ENCODE results near the gene DHDH.

The DHDH gene

GRCh38 chr19:48950830-48951519 is 17.5 kb downstream of the DHDH start:
- DNase-seq, result no peak

GRCh38 chr19:48953141-48953540 is 19.6 kb downstream of the DHDH start:
- no peak for DNase-seq

GRCh38 chr19:48953990-48954594 is 20.6 kb downstream of the DHDH start:
- DNase-seq, result no peak

GRCh38 chr19:48954595-48955307 is 21.3 kb downstream of the DHDH start, which contains the start of gene BAX:
BAX (plus strand) TSS chr19:48954875; CDS start chr19:48954929, 54 bp downstream.
- DNase-seq, result peak; percentile 96

- no peak for DNase-seq
Measured at GRCh38 chr19:48955308-48955958, 21.9 kb downstream of the DHDH start.

GRCh38 chr19:48958006-48958405 is 24.5 kb downstream of the DHDH start:
- no peak for DNase-seq

- DNase-seq, result no peak
Measured at GRCh38 chr19:48959341-48960239, 26.1 kb downstream of the DHDH start.

GRCh38 chr19:48961051-48961649 is 27.7 kb downstream of the DHDH start:
- DNase-seq, result no peak

- no peak for DNase-seq
Measured at GRCh38 chr19:48961673-48962028, 28.2 kb downstream of the DHDH start.

GRCh38 chr19:48962029-48962848 is 28.7 kb downstream of the DHDH start:
- no peak for DNase-seq

- no peak for DNase-seq
Measured at GRCh38 chr19:48962849-48963165, 29.3 kb downstream of the DHDH start.

GRCh38 chr19:48963371-48964204 is 30.1 kb downstream of the DHDH start:
- DNase-seq, result no peak

GRCh38 chr19:48964205-48965039 is 30.9 kb downstream of the DHDH start:
- DNase-seq, result peak; percentile 37

GRCh38 chr19:48965040-48965805 is 31.7 kb downstream of the DHDH start, which contains the start of gene FTL:
FTL (plus strand) TSS chr19:48965309; CDS start chr19:48965508, 199 bp downstream.
- peak; percentile 89 for DNase-seq

- peak; percentile 81 for DNase-seq
Measured at GRCh38 chr19:48965806-48966540, 32.5 kb downstream of the DHDH start.

GRCh38 chr19:48966541-48967345 is 33.2 kb downstream of the DHDH start:
- DNase-seq, result no peak
